COLO668 (cell line): ENCODE results near the gene KRTAP10-1.

Experiments
- DNase-seq: peaks from one replicate; lab custom pipeline; 2025; ENCODE audit not compliant: unreplicated experiment; lab: John Stamatoyannopoulos, UW

KRTAP10-1 gene

GRCh38 chr21:44517175-44517899 lies 22.7 kb downstream of the KRTAP10-1 start:
- no peak for DNase-seq

GRCh38 chr21:44516828-44517174 lies 23.2 kb downstream of the KRTAP10-1 start:
- DNase-seq, result no peak

- DNase-seq, result no peak
Observed at GRCh38 chr21:44516342-44516741, 23.7 kb downstream of the KRTAP10-1 start.

GRCh38 chr21:44515359-44516165 lies 24.4 kb downstream of the KRTAP10-1 start:
- no peak for DNase-seq

- DNase-seq, result no peak
Observed at GRCh38 chr21:44514746-44515358, 25.1 kb downstream of the KRTAP10-1 start.

GRCh38 chr21:44514218-44514520 lies 25.8 kb downstream of the KRTAP10-1 start:
- no peak for DNase-seq

GRCh38 chr21:44513389-44514217 lies 26.4 kb downstream of the KRTAP10-1 start:
- DNase-seq, result peak; percentile 51

- no peak for DNase-seq
Observed at GRCh38 chr21:44512496-44513388, 27.3 kb downstream of the KRTAP10-1 start.

- no peak for DNase-seq
Observed at GRCh38 chr21:44511938-44512275, 28.1 kb downstream of the KRTAP10-1 start.

GRCh38 chr21:44511219-44511937 lies 28.6 kb downstream of the KRTAP10-1 start:
- no peak for DNase-seq

GRCh38 chr21:44510508-44511218 lies 29.3 kb downstream of the KRTAP10-1 start:
- peak; percentile 88 for DNase-seq

GRCh38 chr21:44510109-44510507 lies 29.9 kb downstream of the KRTAP10-1 start:
- no peak for DNase-seq

- DNase-seq, result no peak
Observed at GRCh38 chr21:44509539-44509938, 30.5 kb downstream of the KRTAP10-1 start.

GRCh38 chr21:44508711-44509445 lies 31.1 kb downstream of the KRTAP10-1 start:
- no peak for DNase-seq

GRCh38 chr21:44508426-44508710 lies 31.6 kb downstream of the KRTAP10-1 start:
- DNase-seq, result no peak

- DNase-seq, result no peak
Observed at GRCh38 chr21:44507673-44508425, 32.1 kb downstream of the KRTAP10-1 start.

- no peak for DNase-seq
Observed at GRCh38 chr21:44506279-44507255, 33.4 kb downstream of the KRTAP10-1 start.
